GM18520 (cell line): ENCODE results near the gene FFAR1.

Experiments used
- ATAC-seq: cut with Tn5 transposase; IDR thresholded peaks from one replicate; pipeline ENCODE4 v1.9.1; 2021; ENCODE audit not compliant: unreplicated experiment

FFAR1 gene

GRCh38 chr19:35347171-35347929 lies at the start of gene FFAR1:
TSS of gene FFAR1 (plus strand) at chr19:35347902. CDS start at chr19:35351552, 3,650 bp downstream.
- peak; percentile 44 for ATAC-seq

- ATAC-seq: no peak
These were observed 49.8 kb upstream of the FFAR1 start for GRCh38 chr19:35297922-35298321.

- ATAC-seq: no peak
These were observed 49.1 kb upstream of the FFAR1 start for GRCh38 chr19:35298561-35298972.

- no peak for ATAC-seq
These were observed 48.0 kb upstream of the FFAR1 start for GRCh38 chr19:35299523-35300338.

GRCh38 chr19:35300339-35300649 lies 47.4 kb upstream of the FFAR1 start:
- ATAC-seq: no peak

GRCh38 chr19:35301961-35302360 lies 45.7 kb upstream of the FFAR1 start:
- no peak for ATAC-seq

- ATAC-seq: no peak
These were observed 45.3 kb upstream of the FFAR1 start for GRCh38 chr19:35302446-35302845.

- no peak for ATAC-seq
These were observed 44.3 kb upstream of the FFAR1 start for GRCh38 chr19:35303357-35303915.

GRCh38 chr19:35304036-35304435 lies 43.7 kb upstream of the FFAR1 start:
- no peak for ATAC-seq

- no peak for ATAC-seq
These were observed 42.5 kb upstream of the FFAR1 start for GRCh38 chr19:35305181-35305580.

GRCh38 chr19:35306473-35307246 lies 41.0 kb upstream of the FFAR1 start:
- ATAC-seq: no peak

- ATAC-seq: no peak
These were observed 39.8 kb upstream of the FFAR1 start for GRCh38 chr19:35307931-35308330.

- ATAC-seq: no peak
These were observed 38.8 kb upstream of the FFAR1 start for GRCh38 chr19:35308910-35309309.

- no peak for ATAC-seq
These were observed 38.0 kb upstream of the FFAR1 start for GRCh38 chr19:35309481-35310279.

- no peak for ATAC-seq
These were observed 37.4 kb upstream of the FFAR1 start for GRCh38 chr19:35310331-35310730.

- no peak for ATAC-seq
These were observed 36.8 kb upstream of the FFAR1 start for GRCh38 chr19:35310811-35311465.

GRCh38 chr19:35311901-35312665 lies 35.6 kb upstream of the FFAR1 start:
- ATAC-seq: no peak

- ATAC-seq: no peak
These were observed 34.1 kb upstream of the FFAR1 start for GRCh38 chr19:35313587-35313986.

- ATAC-seq: no peak
These were observed 33.7 kb upstream of the FFAR1 start for GRCh38 chr19:35314031-35314430.
